Peyer's patch (tissue), 4 donors: ENCODE measurements around the gene MSANTD3.

Source experiments
- CTCF ChIP-seq, 6 experiments: fragments of 450-650 bp in 4 of 6; fragments of 200-600 bp in 2 of 6; sonication (generic) in 1 of 6; IDR thresholded peaks; one replicate each; pipeline ENCODE4 v1.5.1; 2017 to 2019; ENCODE audit warnings: antibody characterized with exemption in 6 of 6, mild to moderate bottlenecking in 3 of 6, moderate library complexity in 1 of 6
- POLR2A ChIP-seq, 2 donors: fragments of 450-650 bp; IDR thresholded peaks; one replicate each; pipeline ENCODE4 v1.5.1; 2017; ENCODE audit warnings: antibody characterized with exemption in 2 of 2, mild to moderate bottlenecking in 2 of 2, moderate library complexity in 2 of 2

GRCh38 chr9:100406962-100407361, 20.0 kb upstream of the MSANTD3 start:
- TF ChIP-seq CTCF (IDR thresholded peaks at IDR 0.05): no peak
- TF ChIP-seq POLR2A (IDR thresholded peaks at IDR 0.05): no peak
